ENCODE data around the gene CFAP57.

The CFAP57 gene

GRCh38 chr1:43274804-43275180, 102.7 kb downstream of the CFAP57 start:
- in situ Hi-C loops (cut with HindIII; ENCODE audit: low sequenced_read_pairs), result no loop called here

- in situ Hi-C loops (cut with HindIII; ENCODE audit: low sequenced_read_pairs), result no loop called here
These were observed 103.9 kb downstream of the CFAP57 start for GRCh38 chr1:43275826-43276620.

GRCh38 chr1:43276673-43277072, 104.5 kb downstream of the CFAP57 start:
- in situ Hi-C loops (cut with HindIII; ENCODE audit: low sequenced_read_pairs), result no loop called here

- in situ Hi-C loops (cut with HindIII; ENCODE audit: low sequenced_read_pairs), result no loop called here
These were observed 105.2 kb downstream of the CFAP57 start for GRCh38 chr1:43277116-43277876.

GRCh38 chr1:43279161-43279560, 107.0 kb downstream of the CFAP57 start:
- in situ Hi-C loops (cut with HindIII; ENCODE audit: low sequenced_read_pairs), result no loop called here

- in situ Hi-C loops (cut with HindIII; ENCODE audit: low sequenced_read_pairs), result no loop called here
These were observed 107.5 kb downstream of the CFAP57 start for GRCh38 chr1:43279666-43280065.

GRCh38 chr1:43280692-43281091, 108.6 kb downstream of the CFAP57 start:
- in situ Hi-C loops (cut with HindIII; ENCODE audit: low sequenced_read_pairs), result no loop called here

GRCh38 chr1:43282220-43283195, 110.4 kb downstream of the CFAP57 start:
- in situ Hi-C loops (cut with HindIII; ENCODE audit: low sequenced_read_pairs), result no loop called here

GRCh38 chr1:43284065-43284464, 111.9 kb downstream of the CFAP57 start:
- in situ Hi-C loops (cut with HindIII; ENCODE audit: low sequenced_read_pairs), result no loop called here

GRCh38 chr1:43284546-43285110, 112.5 kb downstream of the CFAP57 start:
- in situ Hi-C loops (cut with HindIII; ENCODE audit: low sequenced_read_pairs), result no loop called here

GRCh38 chr1:43285269-43285990, 113.3 kb downstream of the CFAP57 start, which contains the start of gene C1orf210:
Gene C1orf210 (minus strand): TSS chr1:43285581. CDS start chr1:43283270, 2,311 bp downstream.
- in situ Hi-C loops (cut with HindIII; ENCODE audit: low sequenced_read_pairs), result no loop called here

GRCh38 chr1:43286115-43286514, 114.0 kb downstream of the CFAP57 start:
- in situ Hi-C loops (cut with HindIII; ENCODE audit: low sequenced_read_pairs), result no loop called here

- in situ Hi-C loops (cut with HindIII; ENCODE audit: low sequenced_read_pairs), result no loop called here
These were observed 114.4 kb downstream of the CFAP57 start for GRCh38 chr1:43286533-43286932.

GRCh38 chr1:43288058-43288784, 116.1 kb downstream of the CFAP57 start:
- in situ Hi-C loops (cut with HindIII; ENCODE audit: low sequenced_read_pairs), result no loop called here

- in situ Hi-C loops (cut with HindIII; ENCODE audit: low sequenced_read_pairs), result no loop called here
These were observed 116.9 kb downstream of the CFAP57 start for GRCh38 chr1:43288785-43289706.

- in situ Hi-C loops (cut with HindIII; ENCODE audit: low sequenced_read_pairs), result no loop called here
These were observed 120.1 kb downstream of the CFAP57 start for GRCh38 chr1:43292216-43292615.

GRCh38 chr1:43292679-43293078, 120.5 kb downstream of the CFAP57 start:
- in situ Hi-C loops (cut with HindIII; ENCODE audit: low sequenced_read_pairs), result no loop called here

- in situ Hi-C loops (cut with HindIII; ENCODE audit: low sequenced_read_pairs), result no loop called here
These were observed 121.0 kb downstream of the CFAP57 start for GRCh38 chr1:43293176-43293575.
